ENCODE measurements around the gene CBFA2T2.

Gene CBFA2T2

GRCh38 chr20:33540427-33540826 lies 50.5 kb downstream of the CBFA2T2 start:
- no peak for DNase-seq (ENCODE audit: low read depth)
- no peak overlapping the region for H3K4me3 ChIP-seq (ENCODE audit: low read depth, low read length)
- in situ Hi-C loops (cut with HindIII; ENCODE audit: low sequenced_read_pairs) = no loop called here
- TF ChIP-seq CTCF (IDR thresholded peaks at IDR 0.05; ENCODE audit: low read depth, low read length, missing control alignments) = no peak

GRCh38 chr20:33541074-33541473 lies 51.2 kb downstream of the CBFA2T2 start:
- H3K4me3 ChIP-seq (ENCODE audit: low read depth, low read length) = no peak overlapping the region
- TF ChIP-seq CTCF (IDR thresholded peaks at IDR 0.05; ENCODE audit: low read depth, low read length, missing control alignments) = no peak
- in situ Hi-C loops (cut with HindIII; ENCODE audit: low sequenced_read_pairs) = no loop called here
- no peak for DNase-seq (ENCODE audit: low read depth)

DNA sequence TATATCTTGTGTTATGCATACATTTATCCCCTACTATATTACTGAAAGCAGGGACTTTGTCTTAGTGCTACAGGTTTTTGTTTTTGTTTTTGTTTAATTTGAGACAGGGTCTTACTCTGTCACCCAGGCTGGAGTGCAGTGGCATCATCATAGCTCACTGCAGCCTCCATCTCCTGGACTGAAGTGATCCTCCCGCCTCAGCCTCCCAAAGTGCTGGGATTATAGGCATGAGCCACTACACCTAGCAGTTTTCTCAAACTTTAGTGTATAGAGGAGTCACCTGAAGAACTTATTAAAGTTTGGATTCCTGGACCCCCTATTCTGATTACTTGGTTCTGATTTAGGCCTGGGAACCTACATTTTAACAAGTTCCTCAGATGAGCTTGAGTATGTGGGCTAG lies 51.9 kb downstream of the CBFA2T2 start:
- no peak for TF ChIP-seq CTCF (IDR thresholded peaks at IDR 0.05; ENCODE audit: low read depth, low read length, missing control alignments)
- in situ Hi-C loops (cut with HindIII; ENCODE audit: low sequenced_read_pairs) = no loop called here
- no peak for DNase-seq (ENCODE audit: low read depth)
- H3K4me3 ChIP-seq (ENCODE audit: low read depth, low read length) = no peak overlapping the region

DNA sequence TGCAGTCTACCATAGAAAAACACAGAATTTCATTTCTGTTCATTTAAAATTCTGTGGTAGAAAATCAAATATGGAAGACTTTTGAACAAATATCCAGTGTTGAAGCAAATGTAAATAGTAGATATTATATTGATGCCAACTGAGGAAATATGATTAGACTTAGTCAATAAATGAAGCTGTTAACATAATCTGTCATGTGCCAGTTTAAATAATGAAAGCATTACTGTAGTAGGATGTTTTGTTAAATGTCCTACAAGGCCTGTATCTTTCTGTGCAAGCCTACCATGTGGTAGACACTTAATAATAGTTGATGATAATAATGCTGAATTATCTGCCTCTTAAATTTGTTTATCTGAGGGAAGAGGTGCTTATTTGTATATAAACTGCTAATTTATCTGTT lies 55.9 kb downstream of the CBFA2T2 start:
- no peak for DNase-seq (ENCODE audit: low read depth)
- in situ Hi-C loops (cut with HindIII; ENCODE audit: low sequenced_read_pairs) = no loop called here
- no peak for TF ChIP-seq CTCF (IDR thresholded peaks at IDR 0.05; ENCODE audit: low read depth, low read length, missing control alignments)
- no peak overlapping the region for H3K4me3 ChIP-seq (ENCODE audit: low read depth, low read length)

- no peak for TF ChIP-seq CTCF (IDR thresholded peaks at IDR 0.05; ENCODE audit: low read depth, low read length, missing control alignments)
- in situ Hi-C loops (cut with HindIII; ENCODE audit: low sequenced_read_pairs) = no loop called here
- no peak overlapping the region for H3K4me3 ChIP-seq (ENCODE audit: low read depth, low read length)
- no peak for DNase-seq (ENCODE audit: low read depth)
These were observed 59.5 kb downstream of the CBFA2T2 start for GRCh38 chr20:33549229-33549999.

GRCh38 chr20:33551778-33552177 lies 61.9 kb downstream of the CBFA2T2 start:
- in situ Hi-C loops (cut with HindIII; ENCODE audit: low sequenced_read_pairs) = no loop called here
- TF ChIP-seq CTCF (IDR thresholded peaks at IDR 0.05; ENCODE audit: low read depth, low read length, missing control alignments) = no peak

More at GRCh38 chr20:33551778-33552177, 61.9 kb downstream of the CBFA2T2 start:
- no peak for DNase-seq (ENCODE audit: low read depth)
- no peak overlapping the region for H3K4me3 ChIP-seq (ENCODE audit: low read depth, low read length)
